ENCODE results near the gene BTBD18. TPM values are rescaled to one million over a fixed set of nuclear protein-coding genes. Genes with fewer than 3 reads are reported as not detected.

The BTBD18 gene
- total and polyA plus RNA-seq, 2 of the 13 experiments (the other 11 are each of a cell fraction or from before 2014, with no cell fraction given) = not detected

GRCh38 chr11:57751176-57751575 lies 443 bp downstream of the BTBD18 start (continued):
- TF ChIP-seq ZNF44 (CRISPR knock-in tag; IDR thresholded peaks at IDR 0.05) (no peak), POLR2AphosphoS5 (IDR thresholded peaks at IDR 0.05; ENCODE audit: low read depth, low read length) (no peak), YEATS2 (CRISPR knock-in tag; IDR thresholded peaks at IDR 0.05; ENCODE audit: borderline replicate concordance) (no peak), ZSCAN31 (CRISPR knock-in tag; IDR thresholded peaks at IDR 0.05; ENCODE audit: low read depth) (no peak), ZNF501 (CRISPR knock-in tag; IDR thresholded peaks at IDR 0.05) (no peak)

GRCh38 chr11:57746920-57747319 lies 4.7 kb downstream of the BTBD18 start:
- in situ Hi-C loops (cut with HindIII; ENCODE audit: extremely low pct_ligation_motif_present, low pct_unique_long_range_greater_than_20kb) = loop anchor here (10.0 kb wide), 1 partner anchor 768 kb away; no protein-coding TSS in a partner anchor
- no peak for TF ChIP-seq THRA (CRISPR knock-in tag; IDR thresholded peaks at IDR 0.05; ENCODE audit: borderline replicate concordance)
- no peak for TF ChIP-seq ZMAT3 (CRISPR knock-in tag; conservative IDR thresholded peaks at IDR 0.05)
- TF ChIP-seq ZNF24 (IDR thresholded peaks at IDR 0.05) = no peak
- no peak for TF ChIP-seq ZNF30 (CRISPR knock-in tag; IDR thresholded peaks at IDR 0.05)
- no peak for TF ChIP-seq ZNF891 (CRISPR knock-in tag; IDR thresholded peaks at IDR 0.05)
- TF ChIP-seq HOXD1 (CRISPR knock-in tag; IDR thresholded peaks at IDR 0.05) = no peak
- TF ChIP-seq EHMT2 (IDR thresholded peaks at IDR 0.05; ENCODE audit: borderline replicate concordance, low read depth, low read length) = no peak
- TF ChIP-seq ZBTB21 (CRISPR knock-in tag; IDR thresholded peaks at IDR 0.05) = no peak
- no peak for TF ChIP-seq ZBED4 (CRISPR knock-in tag; IDR thresholded peaks at IDR 0.05; ENCODE audit: borderline replicate concordance)
- no peak for TF ChIP-seq CENPX (CRISPR knock-in tag; IDR thresholded peaks at IDR 0.05)
- no peak for TF ChIP-seq ZNF10 (CRISPR knock-in tag; IDR thresholded peaks at IDR 0.05; ENCODE audit: borderline replicate concordance, low read depth)
- no peak for TF ChIP-seq MED13 (CRISPR knock-in tag; IDR thresholded peaks at IDR 0.05)
- TF ChIP-seq DZIP1 (CRISPR knock-in tag; IDR thresholded peaks at IDR 0.05) = no peak

More at GRCh38 chr11:57746920-57747319, 4.7 kb downstream of the BTBD18 start:
- Histone ChIP-seq H4K20me1 (ENCODE audit: insufficient read depth, low read length) (no peaks in the 10 kb centered on the region), H3K9ac (ENCODE audit: insufficient read depth, low read depth, low read length) (no peak overlapping the region), H3K27ac (ENCODE audit: extremely low read length, insufficient read depth, low read length) (no peak overlapping the region), H3K4me2 (ENCODE audit: low read depth, low read length) (no peak overlapping the region), H3K9me3 (ENCODE audit: low read length) (no peaks in the 10 kb centered on the region), H2AFZ (ENCODE audit: low read length) (no peak overlapping the region), H3K79me2 (ENCODE audit: insufficient read depth, low read length) (peaks cover 10% of the 10 kb centered on the region), H3K27me3 (ENCODE audit: control insufficient read depth in 1 of 2, insufficient read depth in 2 of 2, low read length in 2 of 2) (no peaks in the 10 kb centered on the region), H3K4me1 (ENCODE audit: insufficient read depth, low read length) (peaks cover 13% of the 10 kb centered on the region), H3K4me3 (replicated peaks in 1 of 3; ENCODE audit: insufficient read depth in 1 of 3, low read depth in 2 of 3, low read length in 3 of 3) (no peak overlapping the region), H3K36me3 (replicated peaks in 1 of 2; ENCODE audit: control insufficient read depth in 1 of 2, insufficient read depth in 2 of 2, low read length in 2 of 2) (peaks cover 4 to 32% of the 10 kb centered on the region in 2 experiments)
- BruUV-seq (replicated peaks) = no TSS peak
- no peak for ATAC-seq
- WGBS (ENCODE audit: low lambda C conversion rate) = 100% methylated on average over 1 of the region's 1 CpG
- intact Hi-C loops (cut with micrococcal nuclease; ENCODE audit: unreplicated experiment) = no loop called here
- ChIA-PET POLR2A (interaction anchor here (1.0 kb wide), 1 partner anchor 35 kb away, joined by 3 read pairs; the partner anchor contains the start of gene MED19), CTCF (ENCODE audit: low intra/inter-chr PET ratio, low total read pairs) (no interaction called here)
- no peak for DNase-seq (ENCODE audit: low spot score)
- FAIRE-seq = no peak

All from HepG2 (cell line).